CD4-positive, alpha-beta T cell treated with Interleukin-21 for 1 hour (primary cell): ENCODE data around the gene PPP1R15B.

Experiments used
- DNase-seq: peaks from one replicate; pipeline ENCODE4 v3.0.0-alpha.2; 2020

Gene PPP1R15B

DNA sequence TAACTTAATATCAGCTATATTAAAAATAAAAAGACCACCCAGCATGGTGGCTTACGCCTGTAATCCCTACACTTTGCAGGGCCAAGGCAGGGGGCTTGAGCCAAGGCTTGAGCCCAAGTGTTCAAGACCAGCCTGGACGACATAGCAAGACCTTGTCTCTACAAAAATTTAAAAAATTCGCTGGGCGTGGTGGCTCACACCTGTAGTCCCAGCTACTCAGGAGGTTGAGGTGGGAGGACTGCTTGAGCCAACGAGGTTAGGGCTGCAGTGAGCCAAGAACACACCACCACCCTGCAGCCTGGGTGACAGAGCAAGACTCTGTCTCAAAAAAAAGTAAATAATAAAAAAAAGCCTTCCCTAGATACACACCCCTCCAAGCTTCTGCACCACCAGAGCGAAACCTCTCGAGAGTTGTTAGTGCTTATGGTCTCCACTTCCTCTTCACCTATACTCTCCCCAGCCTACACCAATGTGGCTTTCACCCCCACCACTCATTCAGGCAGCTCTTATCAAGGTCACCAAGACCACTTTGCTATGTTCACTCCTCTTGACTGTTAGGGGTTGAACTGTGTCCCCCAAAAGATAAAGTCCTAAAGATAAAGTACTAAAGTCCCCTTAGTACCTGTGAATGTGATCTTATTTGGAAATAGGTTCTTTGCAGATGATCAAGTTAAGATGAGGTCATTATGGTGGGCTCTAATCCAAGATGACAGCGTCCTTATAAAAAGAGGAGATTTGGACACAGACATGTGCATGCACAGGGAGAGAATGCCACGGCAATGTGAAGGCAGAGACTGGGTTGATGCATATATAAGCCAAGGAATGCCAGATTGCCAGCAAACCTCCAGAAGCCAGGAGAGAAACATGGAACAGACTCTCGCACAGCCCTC lies 6.8 kb upstream of the PPP1R15B start:
- DNase-seq = no peak

DNA sequence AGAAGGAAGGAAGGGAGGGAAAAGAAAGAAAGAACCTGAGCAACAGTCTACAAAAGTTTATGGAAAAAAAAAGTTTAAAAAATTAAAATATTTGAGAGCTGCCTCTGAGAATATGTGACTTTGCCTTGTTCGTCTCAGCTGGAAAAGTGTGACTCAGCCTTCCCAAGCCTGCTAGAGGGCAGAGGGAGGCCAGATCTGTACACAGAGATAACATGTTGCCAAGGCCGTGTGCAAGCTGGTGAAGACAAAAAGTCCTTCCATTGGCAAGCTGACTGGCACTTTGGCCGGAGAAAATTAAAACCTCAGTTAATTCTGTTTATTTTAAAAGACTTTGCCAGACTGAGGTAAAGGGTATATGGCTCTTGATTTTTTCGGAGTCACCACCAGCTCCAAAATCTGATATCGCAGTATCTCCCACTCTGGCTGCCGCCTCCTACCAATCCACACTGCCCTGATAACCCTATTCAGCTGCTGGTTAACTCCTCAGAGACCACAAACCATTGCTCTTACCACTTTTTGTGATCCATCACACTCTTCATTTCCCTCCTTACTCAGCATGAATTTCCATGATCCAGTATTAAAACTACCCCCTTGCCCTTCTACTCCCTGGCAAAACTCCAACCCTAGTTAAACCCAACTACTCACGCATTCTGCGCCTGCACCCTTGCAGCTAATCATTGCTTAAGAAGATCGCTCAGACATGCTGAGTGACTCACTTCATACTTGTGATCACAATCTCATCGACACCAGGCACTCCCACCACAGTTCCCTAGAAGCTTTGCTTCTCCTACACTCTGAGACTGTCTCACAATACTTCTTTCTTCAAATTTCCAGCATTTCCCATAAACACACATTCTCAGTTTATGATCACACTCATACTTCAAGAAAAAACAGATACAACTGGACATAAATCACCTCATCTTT lies 5.7 kb upstream of the PPP1R15B start:
- DNase-seq = no peak

- no peak for DNase-seq
These were observed 5.0 kb upstream of the PPP1R15B start for GRCh38 chr1:204416589-204417073.

DNA sequence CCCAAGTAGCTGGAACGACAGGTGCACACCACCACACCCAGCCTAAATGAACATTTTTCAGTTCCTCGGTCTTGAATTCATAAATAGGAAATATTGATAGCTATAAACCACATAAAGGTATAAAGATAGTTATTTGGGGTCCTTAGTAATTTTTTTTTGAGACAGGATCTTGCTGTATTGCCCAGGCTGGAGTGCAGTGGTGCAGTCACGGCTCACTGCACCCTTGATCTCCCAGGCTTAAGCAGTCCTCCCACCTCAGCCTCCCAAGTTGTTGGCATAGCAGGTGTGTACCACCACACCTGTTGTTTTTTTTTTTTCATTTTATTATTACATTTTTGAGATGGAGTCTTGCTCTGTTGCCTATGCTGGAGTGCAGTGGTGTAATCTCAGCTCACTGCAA lies 3.7 kb upstream of the PPP1R15B start:
- DNase-seq = no peak

DNA sequence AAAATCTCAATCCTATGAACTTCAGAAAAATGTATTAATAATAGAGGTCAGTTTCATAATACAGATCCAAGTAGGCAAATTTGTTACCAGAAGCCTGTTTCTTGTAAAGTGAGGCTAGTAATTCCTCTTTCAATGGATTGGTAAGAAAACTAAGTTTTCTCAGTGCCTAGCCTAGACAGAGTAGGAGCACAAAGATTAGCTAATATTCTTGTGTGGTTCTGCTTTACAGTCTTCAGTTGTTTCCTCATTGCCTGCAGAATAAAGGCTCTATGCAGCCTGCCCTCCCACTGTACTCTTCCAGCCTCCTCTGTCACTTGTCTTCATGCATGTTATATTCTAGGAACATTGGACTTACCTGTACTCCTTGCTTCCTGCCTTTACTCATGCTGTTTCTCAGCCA lies 2.4 kb upstream of the PPP1R15B start:
- DNase-seq = no peak

GRCh38 chr1:204413170-204413535 lies 1.5 kb upstream of the PPP1R15B start:
- no peak for DNase-seq

GRCh38 chr1:204410688-204411450 lies 748 bp downstream of the PPP1R15B start:
- no peak for DNase-seq

DNA sequence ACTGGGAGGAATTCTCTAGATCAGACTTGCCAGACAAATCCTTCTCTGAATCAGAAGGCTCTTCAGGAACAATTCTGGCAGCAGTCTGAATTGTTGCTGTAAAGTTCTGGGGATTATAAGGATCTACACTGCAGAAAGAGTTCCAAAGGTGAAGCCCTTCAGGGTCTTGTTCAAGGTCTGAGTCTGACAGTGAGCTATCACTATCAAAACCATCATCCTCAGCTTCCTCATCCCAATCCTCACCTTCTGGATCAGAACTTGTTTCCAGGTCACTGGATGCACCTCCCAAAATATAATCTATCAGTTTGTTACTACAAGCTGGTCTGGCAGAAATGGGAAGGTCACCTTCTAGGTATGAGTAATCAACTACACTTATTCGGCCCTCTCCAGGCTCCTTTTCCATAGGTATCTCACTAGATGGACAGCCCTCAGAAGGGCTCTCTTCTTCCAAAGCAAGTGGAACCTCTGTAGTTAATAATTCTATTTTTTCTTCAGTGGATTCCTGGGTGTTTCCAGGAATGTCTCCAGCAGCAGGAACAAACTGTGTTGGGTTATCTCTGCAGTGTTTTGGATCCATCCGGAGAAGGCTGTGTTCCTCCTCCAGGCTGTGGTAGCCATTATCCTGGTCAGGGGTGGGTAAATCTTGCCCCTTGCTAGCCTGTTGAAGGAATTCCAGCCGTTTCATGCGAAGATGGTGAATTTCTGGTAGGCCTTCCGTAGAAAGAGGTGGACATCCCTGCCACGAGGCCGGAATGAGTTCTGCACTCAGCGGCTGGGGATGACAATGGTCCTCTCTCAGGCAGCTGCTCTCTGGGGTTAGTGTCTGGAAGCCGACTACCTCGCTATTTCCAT lies 1.6 kb downstream of the PPP1R15B start:
- no peak for DNase-seq

DNA sequence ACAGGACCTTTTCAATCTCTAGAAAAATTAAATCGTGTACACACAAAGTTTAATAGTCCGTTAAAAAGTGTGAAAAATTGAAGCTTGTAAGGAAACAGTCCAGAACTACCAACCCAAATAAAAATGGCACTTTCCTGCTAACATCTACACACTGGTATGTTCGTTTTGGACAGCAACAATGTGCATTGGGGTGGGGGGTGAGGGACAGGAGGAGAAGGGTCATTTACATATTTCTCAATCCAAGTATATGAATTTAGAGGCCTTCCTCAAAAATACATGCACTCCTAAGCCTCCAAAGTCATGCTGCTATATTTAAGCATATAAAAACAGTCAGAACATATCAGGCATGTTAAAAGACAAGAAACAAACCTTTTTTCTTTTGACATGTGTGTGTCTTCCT lies 2.5 kb downstream of the PPP1R15B start:
- DNase-seq = no peak

- no peak for DNase-seq
These were observed 3.0 kb downstream of the PPP1R15B start for GRCh38 chr1:204408602-204409001.

DNA sequence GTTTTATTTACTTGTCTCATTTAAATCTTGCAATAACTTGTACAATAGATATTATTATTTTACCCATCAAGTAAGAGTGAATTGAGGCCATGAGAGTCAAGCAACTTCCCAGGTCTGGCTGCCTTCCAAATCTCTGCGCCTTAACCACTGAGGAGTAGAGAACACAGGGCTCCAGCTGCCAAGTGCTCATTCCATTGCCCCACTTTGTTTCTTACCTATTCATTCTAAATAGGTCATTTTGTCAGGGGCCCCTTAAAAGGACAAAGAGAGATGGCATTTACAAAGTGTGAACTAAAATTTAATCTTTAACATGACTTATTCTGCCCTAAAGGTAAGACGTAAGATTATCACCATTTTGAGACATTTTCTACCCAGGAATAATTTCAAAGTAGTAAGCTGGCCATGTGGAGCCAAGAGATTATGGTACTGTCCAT lies 3.5 kb downstream of the PPP1R15B start:
- peak; percentile 57 for DNase-seq

DNA sequence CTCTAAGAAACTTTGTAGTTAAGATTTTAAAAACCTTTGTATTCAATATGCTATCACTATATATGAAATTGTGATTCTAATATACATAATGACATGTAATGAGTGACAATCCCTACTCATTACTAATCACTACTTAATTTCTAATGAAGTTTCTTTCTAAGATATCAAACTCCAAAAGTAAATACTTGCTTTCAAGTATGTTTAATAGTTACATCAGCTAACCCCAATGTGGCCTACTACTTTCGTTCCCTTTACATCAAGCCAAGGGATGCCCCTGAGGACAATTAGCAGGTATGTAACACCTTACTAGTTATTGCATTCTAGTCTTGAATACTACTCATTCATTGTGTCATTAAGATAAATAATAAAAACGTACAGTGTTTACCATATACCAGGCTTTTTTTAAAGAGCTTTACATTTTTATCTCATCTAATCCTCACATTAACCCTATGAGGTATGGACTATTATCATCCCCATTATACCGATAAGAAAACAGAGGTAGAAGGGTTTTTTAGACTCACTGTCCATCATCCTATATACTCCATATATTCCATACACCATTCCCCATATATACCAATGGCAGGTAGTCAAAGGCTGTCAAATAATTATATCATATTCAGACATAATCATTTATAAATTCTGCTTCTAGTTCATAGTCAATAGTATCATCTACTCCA lies 4.2 kb downstream of the PPP1R15B start:
- no peak for DNase-seq

DNA sequence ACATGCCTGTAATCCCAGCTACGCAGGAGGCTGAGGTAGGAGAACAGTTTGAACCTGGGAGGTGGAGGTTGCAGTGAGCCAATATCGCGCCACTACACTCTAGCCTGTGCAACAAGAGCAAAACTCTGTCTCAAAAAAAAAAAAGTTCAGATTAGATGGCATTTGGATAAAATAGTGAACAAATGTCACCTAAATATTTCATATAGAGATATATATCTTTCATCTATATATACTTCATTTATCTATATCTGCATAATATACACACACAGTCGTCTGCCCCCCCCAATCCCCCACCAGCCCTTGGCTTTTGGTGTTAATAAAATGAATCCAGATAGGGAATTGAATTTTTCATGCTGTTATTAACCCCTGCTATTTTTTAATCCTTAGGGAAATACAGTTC lies 5.0 kb downstream of the PPP1R15B start:
- DNase-seq = no peak

DNA sequence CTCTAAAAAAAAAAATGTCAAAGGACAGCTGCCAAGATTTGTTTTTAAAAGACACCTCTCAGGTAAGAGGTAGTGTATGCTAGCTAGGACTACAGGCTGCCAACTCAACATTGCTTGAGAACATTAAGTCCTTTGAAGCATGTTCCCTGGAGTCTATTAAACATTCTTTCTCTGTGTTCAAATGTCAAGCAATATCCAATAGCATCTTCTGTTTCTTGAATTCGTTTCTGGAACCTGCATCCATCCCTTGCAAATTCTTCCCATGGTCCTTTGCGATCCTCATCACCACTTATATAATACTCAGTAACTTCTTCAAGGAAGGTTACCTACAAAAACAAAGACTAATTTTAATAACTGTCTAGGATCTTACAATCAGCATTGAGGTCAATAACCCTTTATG lies 5.6 kb downstream of the PPP1R15B start:
- no peak for DNase-seq

DNA sequence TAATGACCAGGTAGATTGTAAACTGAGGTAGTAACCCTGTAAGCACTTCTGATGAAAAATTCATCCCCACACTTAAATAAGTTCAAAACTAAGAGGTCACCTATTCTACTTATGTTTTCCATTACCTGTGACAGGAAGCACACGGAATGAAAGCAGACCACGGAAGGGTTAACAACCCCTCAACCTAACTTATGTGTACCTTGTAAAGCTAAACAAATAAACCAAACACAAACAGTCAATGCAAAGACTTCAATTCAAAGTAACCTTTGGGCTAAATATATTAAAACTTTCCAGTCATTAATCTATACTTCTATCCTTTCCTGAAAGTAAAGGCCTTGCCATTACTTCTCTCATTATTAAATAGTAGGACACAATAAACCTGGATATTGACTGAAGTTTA lies 7.0 kb downstream of the PPP1R15B start:
- DNase-seq = no peak

DNA sequence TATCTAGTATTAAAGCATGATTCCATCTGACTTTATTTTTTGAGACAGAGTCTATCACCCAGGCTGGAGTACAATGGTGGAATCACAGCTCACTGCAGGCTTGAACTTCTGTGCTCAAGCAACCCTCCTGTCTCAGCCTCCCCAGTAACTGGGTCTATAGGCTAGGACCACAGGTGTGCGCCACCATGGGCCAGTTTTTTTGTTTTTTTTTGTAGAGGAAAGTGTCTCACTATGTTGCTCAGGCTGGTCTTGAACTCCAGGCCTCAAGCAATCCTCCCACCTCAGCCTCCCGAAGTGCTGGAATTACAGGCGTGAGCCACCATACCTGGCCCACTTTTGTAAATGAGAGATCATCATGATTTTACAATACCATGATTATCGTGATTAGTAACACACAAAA lies 9.2 kb downstream of the PPP1R15B start:
- DNase-seq = no peak

DNA sequence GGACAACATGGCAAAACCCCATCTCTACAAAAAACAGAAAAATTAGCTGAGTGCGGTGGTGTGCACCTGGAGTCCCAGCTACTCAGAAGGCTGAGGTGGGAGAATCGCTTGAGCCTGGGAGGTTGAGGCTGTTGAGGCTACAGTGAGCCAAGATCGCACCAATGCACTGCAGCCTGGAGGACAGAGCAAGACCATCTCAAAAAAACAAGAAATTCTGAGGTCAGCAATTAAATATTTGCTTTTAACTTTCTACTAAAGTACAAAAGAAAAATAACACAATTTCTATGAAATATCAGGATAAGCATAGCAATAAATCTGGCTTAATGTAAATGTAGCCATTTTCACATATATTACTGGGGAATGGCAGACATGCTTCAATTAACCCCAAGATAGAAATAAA lies 9.9 kb downstream of the PPP1R15B start:
- no peak for DNase-seq

GRCh38 chr1:204400882-204401510 lies 10.6 kb downstream of the PPP1R15B start:
- no peak for DNase-seq

DNA sequence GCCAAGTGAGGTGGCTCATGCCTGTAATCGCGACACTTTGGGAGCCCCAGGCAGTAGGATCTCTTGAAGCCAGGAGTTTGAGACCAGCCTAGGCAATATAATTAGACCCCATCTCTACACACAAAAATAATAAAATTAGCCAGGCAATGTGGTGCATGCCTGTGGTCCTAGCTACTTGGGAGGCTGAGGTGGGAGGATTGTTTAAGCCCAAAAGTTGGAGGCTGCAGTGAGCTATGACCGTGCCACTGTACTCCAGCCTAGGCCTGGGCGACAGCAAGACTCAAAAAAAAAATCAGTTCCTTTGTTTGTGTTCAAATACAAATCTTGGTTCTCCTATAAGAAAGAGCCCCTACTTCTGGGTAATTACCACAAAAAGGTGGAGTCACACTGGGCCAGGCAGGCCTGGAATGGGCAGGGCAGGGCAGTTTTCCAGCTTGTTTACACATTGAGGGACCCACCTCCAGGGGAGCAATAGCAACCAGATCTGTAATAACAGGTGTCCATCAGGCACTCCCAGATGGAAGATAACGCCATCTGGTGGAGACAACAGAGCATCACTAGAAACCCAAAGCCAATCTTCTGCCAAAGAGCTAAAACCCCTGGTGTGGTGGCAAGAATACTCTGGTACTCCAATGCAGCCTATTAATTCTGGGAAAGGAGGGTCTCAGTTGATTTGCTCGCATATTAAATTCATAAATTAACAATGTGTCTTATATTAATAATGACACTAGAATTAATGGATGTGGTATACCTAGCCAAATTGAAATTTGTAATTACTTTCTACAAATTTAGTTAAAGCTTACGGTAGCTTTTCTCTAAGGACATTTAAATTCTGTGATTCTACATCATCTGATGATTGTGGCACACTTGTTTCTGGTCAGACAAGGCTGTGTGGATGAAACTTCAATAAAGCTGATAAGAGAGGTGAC lies 13.2 kb downstream of the PPP1R15B start:
- peak; percentile 83 for DNase-seq
